H1 (cell line): ENCODE data around the gene CIBAR2. TPM values are rescaled to one million over a fixed set of nuclear protein-coding genes. Genes with fewer than 3 reads are reported as not detected.

Experiments
- CTCF ChIA-PET: fragments of 300-600 bp; sonication (Branson Sonifier 250); formaldehyde crosslinking; loops from one replicate; lab custom pipeline; 2021; ENCODE audit not compliant: partially characterized antibody; lab: Charles Lee
- POLR2A ChIA-PET: fragments of 300-600 bp; sonication (Branson Sonifier 250); formaldehyde crosslinking; loops from one replicate; lab custom pipeline; 2021; ENCODE audit warnings: inconsistent platforms; ENCODE audit not compliant: partially characterized antibody; lab: Charles Lee
- DNase-seq, 2 experiments: peaks; one replicate each; pipeline versions ENCODE4 v3.0.0 to v3.0.0-alpha.2; 2010 to 2022; ENCODE audit warnings: low spot score in 2 of 2, low read depth in 1 of 2, mixed read lengths in 1 of 2
- FAIRE-seq: peaks from 2 replicates; lab custom pipeline; 2011; peaks lifted over from hg19 to GRCh38; lab: Jason Lieb, UNC
- H2AFZ ChIP-seq: 2 replicates; pipeline ENCODE4 v1.8.1; 2012; ENCODE audit warnings: low read length, inconsistent platforms
- H2AK5ac ChIP-seq: 2 replicates; pipeline ENCODE4 v1.6.1; 2013; ENCODE audit warnings: low read depth, low read length
- H2BK120ac ChIP-seq: replicated peaks from 2 replicates; pipeline ENCODE3; 2013; ENCODE audit warnings: low read depth, low read length, inconsistent platforms
- H2BK12ac ChIP-seq: 2 replicates; pipeline ENCODE4 v1.6.1; 2013; ENCODE audit warnings: low read depth, low read length
- H2BK15ac ChIP-seq: 2 replicates; pipeline ENCODE4 v1.6.1; 2013; ENCODE audit warnings: low read length
- H2BK20ac ChIP-seq: 2 replicates; pipeline ENCODE4 v1.6.1; 2013; ENCODE audit warnings: low read length
- H2BK5ac ChIP-seq: 2 replicates; pipeline ENCODE4 v1.6.1; 2013; ENCODE audit warnings: low read depth, low read length
- H3K14ac ChIP-seq: 2 replicates; pipeline ENCODE4 v1.6.1; 2013; ENCODE audit warnings: inconsistent platforms; ENCODE audit not compliant: insufficient read length
- H3K18ac ChIP-seq: 2 replicates; pipeline ENCODE4 v1.6.1; 2013; ENCODE audit warnings: low read length; ENCODE audit errors: extremely low read depth
- H3K23ac ChIP-seq: 2 replicates; pipeline ENCODE4 v1.6.1; 2013; ENCODE audit warnings: inconsistent platforms; ENCODE audit not compliant: insufficient read length
- H3K23me2 ChIP-seq: 2 replicates; pipeline ENCODE4 v1.6.1; 2013; ENCODE audit warnings: low read depth, low read length
- H3K27ac ChIP-seq: 2 replicates; pipeline ENCODE4 v1.6.1; 2011; ENCODE audit warnings: low read depth, low read length, inconsistent platforms
- H3K27me3 ChIP-seq, 4 experiments: replicated peaks in 1 of 4; 1 replicate in 1 of 4; 2 replicates in 3 of 4; pipeline versions ENCODE4 v1.6.1 to v1.8.1; 2011 to 2013; ENCODE audit warnings: low read length in 3 of 4, mild to moderate bottlenecking in 3 of 4, inconsistent platforms in 2 of 4, mixed read lengths in 2 of 4, moderate library complexity in 1 of 4; ENCODE audit not compliant: control insufficient read depth in 3 of 4, insufficient read depth in 3 of 4; ENCODE audit errors: extremely low read depth in 1 of 4
- H3K36me3 ChIP-seq, 4 experiments: 2 replicates each; pipeline versions ENCODE4 v1.6.1 to v1.8.1; 2011 to 2013; ENCODE audit warnings: mild to moderate bottlenecking in 4 of 4, low read length in 3 of 4, moderate library complexity in 2 of 4, control low read depth in 1 of 4, inconsistent platforms in 1 of 4; ENCODE audit not compliant: insufficient read depth in 4 of 4, control insufficient read depth in 2 of 4
- H3K4ac ChIP-seq: replicated peaks from 2 replicates; pipeline ENCODE3; 2013; ENCODE audit warnings: low read length, low read depth, mixed read lengths, inconsistent platforms; ENCODE audit not compliant: insufficient read length
- H3K4me1 ChIP-seq, 4 experiments: replicated peaks in 1 of 4; 1 replicate in 1 of 4; 2 replicates in 3 of 4; pipeline versions ENCODE4 v1.6.1 to v1.8.1; 2011 to 2013; ENCODE audit warnings: low read length in 3 of 4, inconsistent platforms in 2 of 4, mixed read lengths in 1 of 4; ENCODE audit not compliant: insufficient read depth in 4 of 4, control insufficient read depth in 3 of 4
- H3K4me2 ChIP-seq, 2 experiments: 2 replicates each; pipeline versions ENCODE4 v1.6.1 to v1.8.1; 2011 to 2013; ENCODE audit warnings: low read depth in 2 of 2, low read length in 2 of 2, control low read depth in 1 of 2, inconsistent platforms in 1 of 2, mild to moderate bottlenecking in 1 of 2; ENCODE audit not compliant: insufficient read depth in 1 of 2
- H3K4me3 ChIP-seq, 4 experiments: fragments of 200-600, 300-600 bp in 1 of 4; sonication (generic), shearing (Covaris generic), sonication (Bioruptor Twin) in 1 of 4; 2 replicates each; pipeline versions ENCODE4 v1.5.1 to v1.8.1; 2011 to 2016; ENCODE audit warnings: low read length in 4 of 4, low read depth in 3 of 4, control low read depth in 2 of 4, inconsistent platforms in 2 of 4, mild to moderate bottlenecking in 2 of 4, mixed read lengths in 1 of 4, moderate library complexity in 1 of 4; ENCODE audit not compliant: insufficient read depth in 2 of 4; ENCODE audit errors: extremely low read depth in 1 of 4
- H3K56ac ChIP-seq: replicated peaks from 2 replicates; pipeline ENCODE3; 2013; ENCODE audit warnings: low read depth, mild to moderate bottlenecking, mixed read lengths, low read length, inconsistent platforms; ENCODE audit not compliant: insufficient read length
- H3K79me1 ChIP-seq: 2 replicates; pipeline ENCODE4 v1.6.1; 2013; ENCODE audit warnings: low read depth, low read length, control low read depth
- H3K79me2 ChIP-seq, 2 experiments: 2 replicates each; pipeline versions ENCODE4 v1.6.1 to v1.8.1; 2012 to 2013; ENCODE audit warnings: low read length in 2 of 2, mild to moderate bottlenecking in 2 of 2, inconsistent platforms in 1 of 2; ENCODE audit not compliant: insufficient read depth in 2 of 2, control insufficient read depth in 1 of 2
- H3K9ac ChIP-seq, 4 experiments: replicated peaks in 1 of 4; 1 replicate in 1 of 4; 2 replicates in 3 of 4; pipeline versions ENCODE4 v1.6.1 to v1.8.1; 2011 to 2013; ENCODE audit warnings: low read depth in 3 of 4, low read length in 3 of 4, control low read depth in 2 of 4, mild to moderate bottlenecking in 2 of 4, moderate library complexity in 2 of 4, inconsistent platforms in 1 of 4; ENCODE audit errors: extremely low read depth in 1 of 4
- H3K9me3 ChIP-seq, 2 experiments: 2 replicates each; pipeline versions ENCODE4 v1.6.1 to v1.8.1; 2012 to 2013; ENCODE audit warnings: mild to moderate bottlenecking in 2 of 2, moderate library complexity in 2 of 2, control low read depth in 1 of 2, inconsistent platforms in 1 of 2, low read depth in 1 of 2, low read length in 1 of 2, mixed read lengths in 1 of 2; ENCODE audit not compliant: insufficient read depth in 2 of 2
- H4K20me1 ChIP-seq, 2 experiments: replicated peaks in 1 of 2; 2 replicates each; pipeline versions ENCODE3 to v1.8.1; 2011 to 2013; ENCODE audit warnings: inconsistent platforms in 2 of 2, low read length in 2 of 2, mild to moderate bottlenecking in 1 of 2; ENCODE audit not compliant: insufficient read depth in 2 of 2, control insufficient read depth in 1 of 2
- H4K5ac ChIP-seq: 2 replicates; pipeline ENCODE4 v1.6.1; 2013; ENCODE audit warnings: low read length, low read depth, mixed read lengths, inconsistent platforms; ENCODE audit not compliant: insufficient read length
- H4K8ac ChIP-seq: 2 replicates; pipeline ENCODE4 v1.8.0; 2013; ENCODE audit warnings: mild to moderate bottlenecking, moderate library complexity, low read length, inconsistent platforms; ENCODE audit not compliant: insufficient read depth; ENCODE audit errors: extremely low read depth
- H4K91ac ChIP-seq: replicated peaks from 2 replicates; pipeline ENCODE3; 2013; ENCODE audit warnings: low read length, mixed read lengths, inconsistent platforms; ENCODE audit not compliant: insufficient read length
- ASH2L ChIP-seq: fragments of 200-600, 300-600 bp; sonication (generic); IDR thresholded peaks from one replicate; pipeline ENCODE4 v1.7.1; 2017; ENCODE audit warnings: low read length
- BACH1 ChIP-seq: IDR thresholded peaks from 2 replicates; pipeline ENCODE4 v1.6.1; 2012; ENCODE audit warnings: low read length, improper control_type of control experiment
- FOSL1 ChIP-seq: IDR thresholded peaks from 2 replicates; pipeline ENCODE4 v1.6.1; 2011; ENCODE audit warnings: mild to moderate bottlenecking, low read depth, low read length, moderate library complexity; ENCODE audit not compliant: insufficient read depth
- HDAC2 ChIP-seq, 2 experiments: fragments of 300-600 bp in 1 of 2; sonication (generic) in 1 of 2; IDR thresholded peaks; 2 replicates each; pipeline ENCODE4 v1.6.1; 2011 to 2012; ENCODE audit warnings: low read depth in 2 of 2, low read length in 2 of 2, mild to moderate bottlenecking in 2 of 2, moderate library complexity in 2 of 2, borderline replicate concordance in 1 of 2, inconsistent platforms in 1 of 2
- KDM1A ChIP-seq: fragments of 200-600, 300-600 bp; sonication (generic); IDR thresholded peaks from 2 replicates; pipeline ENCODE4 v1.7.1; 2016; ENCODE audit warnings: mild to moderate bottlenecking, low read length, borderline replicate concordance
- SP1 ChIP-seq: IDR thresholded peaks from 2 replicates; pipeline ENCODE4 v1.6.1; 2011; ENCODE audit warnings: low read depth, low read length
- WGBS, 2 experiments: shearing (Covaris generic) in 1 of 2; methylation state at CpG; one replicate each; pipeline versions ENCODE4 v1.1.6 to v1.1.7; 2013 to 2015; ENCODE audit warnings: low lambda C conversion rate in 2 of 2, mixed read lengths in 2 of 2, inconsistent platforms in 1 of 2, low coverage in 1 of 2, missing lambda C conversion rate in 1 of 2; ENCODE audit not compliant: insufficient replicate concordance in 2 of 2, insufficient coverage in 1 of 2, insufficient read length in 1 of 2; ENCODE audit errors: extremely low coverage in 1 of 2, missing lambda C conversion rate in 1 of 2; 5-methylcytosine and 5-hydroxymethylcytosine counted together
- polyA plus RNA-seq, 7 experiments: library from polyadenylated mRNA; depleted of rRNA in 3 of 7; stranded (reverse) in 5 of 7; unstranded in 2 of 7; fragments of >200 nt in 5 of 7; fragments of 200-250 nt in 2 of 7; gene quantifications; 1 replicate in 5 of 7; 2 replicates in 1 of 7; 4 replicates in 1 of 7; pipeline versions ENCODE4 v1.2.1 to v1.2.3, GENCODE V29; 2011 to 2013; ENCODE audit warnings: missing spikeins in 2 of 7, mixed read lengths in 2 of 7
- total RNA-seq: library from RNA; stranded (reverse); fragmentation: NEBNext Ultra II Directional; extraction: Animal tissue kit (Norgen Biotek cat#: 25700); gene quantifications from 2 replicates; pipeline ENCODE4 v1.2.1, GENCODE V29; 2021
- TF ChIP-seq, protein P1 (sequence below): IDR thresholded peaks from 2 replicates; pipeline ENCODE4 v1.6.1; 2011; ENCODE audit warnings: low read depth, mild to moderate bottlenecking, low read length; ENCODE audit not compliant: insufficient read depth
- TF ChIP-seq, protein P2 (sequence below): IDR thresholded peaks from 2 replicates; pipeline ENCODE4 v1.6.1; 2012; ENCODE audit warnings: inconsistent platforms
- TF ChIP-seq, protein P3 (sequence below): IDR thresholded peaks from 2 replicates; pipeline ENCODE4 v1.6.1; 2012; ENCODE audit warnings: inconsistent platforms

Gene CIBAR2
- total and polyA plus RNA-seq, 2 of the 8 experiments (the other 6 are each of a cell fraction or from before 2014, with no cell fraction given) = 0.18 TPM; not detected in 1

DNA sequence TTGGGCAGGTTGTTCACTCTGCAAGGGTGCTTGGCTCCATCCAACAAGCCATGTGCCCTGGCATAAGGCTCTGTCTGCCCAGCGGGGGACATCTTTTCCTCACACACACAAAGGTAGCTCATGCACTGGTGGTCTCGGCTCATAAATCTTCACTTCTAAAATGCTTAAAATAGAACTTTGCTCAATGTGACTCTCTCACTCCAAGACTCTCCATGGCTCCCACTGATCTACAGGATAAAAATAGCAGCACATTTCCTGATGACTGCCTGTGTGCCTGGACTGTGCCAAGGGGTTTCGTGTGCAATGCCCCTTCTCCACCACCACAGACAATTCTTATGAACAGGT lies 15.1 kb upstream of the CIBAR2 start:
- H3K4ac ChIP-seq = no peak overlapping the region
- H4K5ac ChIP-seq = no peak overlapping the region
- POLR2A ChIA-PET = interaction anchor here (0.9 kb wide), 1 partner anchor 110 kb away, joined by 3 read pairs; no protein-coding TSS in a partner anchor
- H3K79me2 ChIP-seq = no peaks in the 10 kb centered on the region
- H3K27ac ChIP-seq = no peak overlapping the region
- peak overlapping the region; percentile 82; the same call in 1 of the 2 replicates for H2BK12ac ChIP-seq
- no peak overlapping the region for H4K8ac ChIP-seq
- H3K23ac ChIP-seq = no peak overlapping the region
- no peak overlapping the region for H2BK15ac ChIP-seq
- FAIRE-seq (no peak), DNase-seq (no peak)
- peak overlapping the region; percentile 55 for H2BK120ac ChIP-seq
- peak overlapping the region in 1 of 4 experiments; percentile 22; a peak in 1 of 8 replicates for H3K4me3 ChIP-seq
- CTCF ChIA-PET = interaction anchor here (0.5 to 5.6 kb wide), 11 partner anchors 12 to 269 kb away, joined by 3 to 31 read pairs (median 4); no protein-coding TSS in a partner anchor
- H2AFZ ChIP-seq = no peak overlapping the region
- H3K4me2 ChIP-seq = peak overlapping the region; percentile 28 to 60; a peak in 3 of 4 replicates
- H3K9ac ChIP-seq = no peak overlapping the region
- H4K91ac ChIP-seq = peak overlapping the region; percentile 25
- no peaks in the 10 kb centered on the region for H3K79me1 ChIP-seq
- H2AK5ac ChIP-seq = 0 out of 2 replicates have a peak overlapping the region, but pooled peaks have one; percentile 25
- no peaks in the 10 kb centered on the region; a peak in 1 of 7 replicates for H3K27me3 ChIP-seq
- H3K36me3 ChIP-seq = no peaks in the 10 kb centered on the region
- no peaks in the 10 kb centered on the region for H3K23me2 ChIP-seq
- H3K18ac ChIP-seq = no peak overlapping the region
- TF ChIP-seq KDM1A (peak; percentile 100), BACH1 (no peak), HDAC2 (IDR thresholded peaks at IDR 0.05; ENCODE audit: borderline replicate concordance in 1 of 2, low read depth in 2 of 2, low read length in 2 of 2) (peak in 1 of 2 experiments; percentile 97; a peak in 2 of 4 replicates), ASH2L (no peak), FOSL1 (no peak), SP1 (no peak)
- TF ChIP-seq, protein P1, sequence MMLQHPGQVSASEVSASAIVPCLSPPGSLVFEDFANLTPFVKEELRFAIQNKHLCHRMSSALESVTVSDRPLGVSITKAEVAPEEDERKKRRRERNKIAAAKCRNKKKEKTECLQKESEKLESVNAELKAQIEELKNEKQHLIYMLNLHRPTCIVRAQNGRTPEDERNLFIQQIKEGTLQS = no peak
- TF ChIP-seq, protein P2, sequence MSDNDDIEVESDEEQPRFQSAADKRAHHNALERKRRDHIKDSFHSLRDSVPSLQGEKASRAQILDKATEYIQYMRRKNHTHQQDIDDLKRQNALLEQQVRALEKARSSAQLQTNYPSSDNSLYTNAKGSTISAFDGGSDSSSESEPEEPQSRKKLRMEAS = peak; percentile 43; the same call in 1 of the 2 replicates
- TF ChIP-seq, protein P3, sequence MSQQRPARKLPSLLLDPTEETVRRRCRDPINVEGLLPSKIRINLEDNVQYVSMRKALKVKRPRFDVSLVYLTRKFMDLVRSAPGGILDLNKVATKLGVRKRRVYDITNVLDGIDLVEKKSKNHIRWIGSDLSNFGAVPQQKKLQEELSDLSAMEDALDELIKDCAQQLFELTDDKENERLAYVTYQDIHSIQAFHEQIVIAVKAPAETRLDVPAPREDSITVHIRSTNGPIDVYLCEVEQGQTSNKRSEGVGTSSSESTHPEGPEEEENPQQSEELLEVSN = no peak
- H4K20me1 ChIP-seq = no peaks in the 10 kb centered on the region
- H3K9me3 ChIP-seq = peaks cover 0 to 3% of the 10 kb centered on the region in 2 experiments; a peak in 2 of 4 replicates
- WGBS, 2 experiments = 75% methylated on average over 3 of the region's 3 CpGs; no CpG with 5 or more reads in 1 of the 2 experiments
- no peak overlapping the region for H2BK20ac ChIP-seq
- no peak overlapping the region for H3K56ac ChIP-seq
- no peak overlapping the region for H2BK5ac ChIP-seq
- peaks cover 4 to 29% (median 12%) of the 10 kb centered on the region in 4 experiments for H3K4me1 ChIP-seq
- H3K14ac ChIP-seq = no peak overlapping the region
